WTC11 (cell line): ENCODE results near the gene MYO6. TPM values are rescaled to one million over a fixed set of nuclear protein-coding genes. Genes with fewer than 3 reads are reported as not detected.

Experiments used
- ATAC-seq: fragments of 200-7000 bp; cut with Tn5 transposase; 2 replicates; pipeline ENCODE4 v1.10.0; 2021; ENCODE audit warnings: mild to moderate bottlenecking, moderate library complexity
- CTCF ChIA-PET: fragments of 300-600 bp; sonication (Branson Sonifier 250); formaldehyde crosslinking; loops from one replicate; lab custom pipeline; 2021; ENCODE audit warnings: antibody characterized with exemption; lab: Charles Lee
- POLR2A ChIA-PET: fragments of 350-600 bp; sonication (Branson Sonifier 250); formaldehyde crosslinking; loops from one replicate; lab custom pipeline; 2021; ENCODE audit warnings: antibody characterized with exemption; lab: Charles Lee
- DNase-seq: peaks from one replicate; pipeline ENCODE4 v3.0.0; 2021; ENCODE audit warnings: low spot score
- H3K27ac Mint-ChIP-seq: 2 replicates; pipeline ENCODE4 v1.8.0; 2021; ENCODE audit warnings: mixed read lengths
- H3K27me3 Mint-ChIP-seq: 2 replicates; pipeline ENCODE4 v1.8.0; 2021; ENCODE audit warnings: low read depth, mild to moderate bottlenecking, moderate library complexity, mixed read lengths
- H3K36me3 Mint-ChIP-seq: 2 replicates; pipeline ENCODE4 v1.8.0; 2021; ENCODE audit warnings: mixed read lengths
- H3K4me1 Mint-ChIP-seq: 2 replicates; pipeline ENCODE4 v1.8.0; 2022; ENCODE audit warnings: mixed read lengths
- H3K4me3 Mint-ChIP-seq: 2 replicates; pipeline ENCODE4 v1.8.0; 2021; ENCODE audit warnings: mild to moderate bottlenecking, moderate library complexity, mixed read lengths
- H3K9me3 Mint-ChIP-seq: 2 replicates; pipeline ENCODE4 v1.8.0; 2021; ENCODE audit warnings: mixed read lengths
- CDX4 ChIP-seq: fragments of 250-450 bp; sonication (Bioruptor Pico); IDR thresholded peaks from 2 replicates; pipeline ENCODE4 v1.9.0; 2021; ENCODE audit warnings: moderate library complexity, mild to moderate bottlenecking, inconsistent platforms, borderline replicate concordance
- E2F5 ChIP-seq: sonication (generic); formaldehyde crosslinking; IDR thresholded peaks from 2 replicates; pipeline ENCODE4 v1.8.1; 2022; ENCODE audit warnings: mild to moderate bottlenecking, moderate library complexity, missing genetic modification reagents
- EMX1 ChIP-seq: fragments of 250-450 bp; sonication (Bioruptor Pico); IDR thresholded peaks from 2 replicates; pipeline ENCODE4 v1.8.0; 2021; ENCODE audit warnings: mild to moderate bottlenecking
- ETV6 ChIP-seq: sonication (generic); formaldehyde crosslinking; IDR thresholded peaks from 2 replicates; pipeline ENCODE4 v1.8.1; 2022; ENCODE audit warnings: mild to moderate bottlenecking, missing genetic modification reagents
- IRF1 ChIP-seq: sonication (generic); formaldehyde crosslinking; IDR thresholded peaks from 2 replicates; pipeline ENCODE4 v1.8.0; 2023; ENCODE audit warnings: missing genetic modification reagents
- JAZF1 ChIP-seq: fragments of 250-450 bp; sonication (Bioruptor Pico); IDR thresholded peaks from 2 replicates; pipeline ENCODE4 v1.9.0; 2021; ENCODE audit warnings: moderate library complexity, mild to moderate bottlenecking, inconsistent platforms
- JUN ChIP-seq: sonication (generic); formaldehyde crosslinking; IDR thresholded peaks from 2 replicates; pipeline ENCODE4 v1.8.0; 2023; ENCODE audit warnings: mild to moderate bottlenecking, missing genetic modification reagents
- KAT7 ChIP-seq: sonication (generic); formaldehyde crosslinking; IDR thresholded peaks from 2 replicates; pipeline ENCODE4 v1.8.1; 2023; ENCODE audit warnings: missing genetic modification reagents, mild to moderate bottlenecking, borderline replicate concordance
- NFATC4 ChIP-seq: fragments of 250-450 bp; sonication (Bioruptor Pico); IDR thresholded peaks from 2 replicates; pipeline ENCODE4 v1.9.0; 2021; ENCODE audit warnings: mild to moderate bottlenecking
- PRDM15 ChIP-seq: sonication (generic); formaldehyde crosslinking; IDR thresholded peaks from 2 replicates; pipeline ENCODE4 v1.8.0; 2022; ENCODE audit warnings: missing genetic modification reagents
- SOX15 ChIP-seq: fragments of 250-450 bp; sonication (Bioruptor Pico); IDR thresholded peaks from 2 replicates; pipeline ENCODE4 v1.9.0; 2021; ENCODE audit warnings: mild to moderate bottlenecking
- SP1 ChIP-seq: sonication (generic); formaldehyde crosslinking; conservative IDR thresholded peaks from 2 replicates; pipeline ENCODE4 v1.8.1; 2022; ENCODE audit warnings: missing genetic modification reagents
- TP53 ChIP-seq: sonication (generic); formaldehyde crosslinking; IDR thresholded peaks from 2 replicates; pipeline ENCODE4 v1.8.1; 2023; ENCODE audit warnings: mild to moderate bottlenecking, missing genetic modification reagents
- ZNF138 ChIP-seq: sonication (generic); formaldehyde crosslinking; conservative IDR thresholded peaks from 2 replicates; pipeline ENCODE4 v1.8.1; 2022; ENCODE audit warnings: mild to moderate bottlenecking, moderate library complexity, missing genetic modification reagents
- ZNF232 ChIP-seq: sonication (generic); formaldehyde crosslinking; IDR thresholded peaks from 2 replicates; pipeline ENCODE4 v1.8.0; 2022; ENCODE audit warnings: mild to moderate bottlenecking, missing genetic modification reagents
- ZNF423 ChIP-seq: fragments of 250-450 bp; sonication (Bioruptor Pico); IDR thresholded peaks from 2 replicates; pipeline ENCODE4 v2.1.2; 2022; ENCODE audit warnings: mild to moderate bottlenecking, moderate library complexity
- total RNA-seq: library from RNA; stranded (reverse); gene quantifications from 3 replicates; pipeline ENCODE4 v1.2.3, GENCODE V29; 2021

The MYO6 gene
- total RNA-seq, 1 experiment from 2014 or later: 32.6 TPM

- TF ChIP-seq ZNF423 (CRISPR knock-in tag): no peak
- TF ChIP-seq JAZF1 (CRISPR knock-in tag): no peak
- TF ChIP-seq EMX1 (CRISPR knock-in tag): no peak
- no peak for TF ChIP-seq SP1 (CRISPR knock-in tag)
- TF ChIP-seq CDX4 (CRISPR knock-in tag): no peak
- no peak for TF ChIP-seq ZNF232
- no peak for TF ChIP-seq ETV6 (CRISPR knock-in tag)
- TF ChIP-seq PRDM15: no peak
- TF ChIP-seq IRF1 (CRISPR knock-in tag): no peak
- no peak for TF ChIP-seq ZNF138 (CRISPR knock-in tag)
- no peak for TF ChIP-seq TP53 (CRISPR knock-in tag)
- TF ChIP-seq, all 79 proteins: peak for 0
- DNase-seq (no peak), ATAC-seq (no peak)
- Mint-ChIP-seq H3K4me3 (no peak overlapping the region), H3K27ac (no peak overlapping the region), H3K9me3 (no peaks in the 10 kb centered on the region), H3K36me3 (peaks cover 7% of the 10 kb centered on the region), H3K4me1 (peaks cover 23% of the 10 kb centered on the region), H3K27me3 (no peaks in the 10 kb centered on the region)
- CTCF ChIA-PET: no interaction called here
- POLR2A ChIA-PET: no interaction called here
Measured at GRCh38 chr6:75760320-75760719, 11.3 kb downstream of the MYO6 start.

- H3K9me3 Mint-ChIP-seq: no peaks in the 10 kb centered on the region
- TF ChIP-seq JAZF1 (CRISPR knock-in tag): no peak
- TF ChIP-seq JUN (CRISPR knock-in tag): no peak
- TF ChIP-seq E2F5 (CRISPR knock-in tag): no peak
- no peak for TF ChIP-seq NFATC4 (CRISPR knock-in tag)
- no peak for TF ChIP-seq KAT7 (CRISPR knock-in tag)
- TF ChIP-seq SOX15 (CRISPR knock-in tag): no peak
- TF ChIP-seq PRDM15: no peak
- TF ChIP-seq, all 79 proteins: peak for 0
- Mint-ChIP-seq H3K27me3 (no peaks in the 10 kb centered on the region), H3K4me3 (no peak overlapping the region), H3K36me3 (peaks cover 7% of the 10 kb centered on the region), H3K27ac (no peak overlapping the region), H3K4me1 (peaks cover 23% of the 10 kb centered on the region)
- DNase-seq (no peak), ATAC-seq (no peak)
- CTCF ChIA-PET: no interaction called here
- POLR2A ChIA-PET: no interaction called here
Measured at GRCh38 chr6:75761489-75761888, 12.4 kb downstream of the MYO6 start.
